WTC11 (cell line): Measurements from ENCODE around the gene B3GNT8. TPM values are rescaled to one million over a fixed set of nuclear protein-coding genes. Genes with fewer than 3 reads are reported as not detected.
"Not testable (repeated sequence)": the region's sequence is repeated elsewhere in the genome, so short reads cannot be mapped to it uniquely, and the experiment has no call there.

Experiments
- ATAC-seq: fragments of 200-7000 bp; cut with Tn5 transposase; 2 replicates; pipeline ENCODE4 v1.10.0; 2021; ENCODE audit warnings: mild to moderate bottlenecking, moderate library complexity
- CTCF ChIA-PET: fragments of 300-600 bp; sonication (Branson Sonifier 250); formaldehyde crosslinking; loops from one replicate; lab custom pipeline; 2021; ENCODE audit warnings: antibody characterized with exemption; lab: Charles Lee
- POLR2A ChIA-PET: fragments of 350-600 bp; sonication (Branson Sonifier 250); formaldehyde crosslinking; loops from one replicate; lab custom pipeline; 2021; ENCODE audit warnings: antibody characterized with exemption; lab: Charles Lee
- DNase-seq: peaks from one replicate; pipeline ENCODE4 v3.0.0; 2021; ENCODE audit warnings: low spot score
- H3K27ac Mint-ChIP-seq: 2 replicates; pipeline ENCODE4 v1.8.0; 2021; ENCODE audit warnings: mixed read lengths
- H3K27me3 Mint-ChIP-seq: 2 replicates; pipeline ENCODE4 v1.8.0; 2021; ENCODE audit warnings: low read depth, mild to moderate bottlenecking, moderate library complexity, mixed read lengths
- H3K36me3 Mint-ChIP-seq: 2 replicates; pipeline ENCODE4 v1.8.0; 2021; ENCODE audit warnings: mixed read lengths
- H3K4me1 Mint-ChIP-seq: 2 replicates; pipeline ENCODE4 v1.8.0; 2022; ENCODE audit warnings: mixed read lengths
- H3K4me3 Mint-ChIP-seq: 2 replicates; pipeline ENCODE4 v1.8.0; 2021; ENCODE audit warnings: mild to moderate bottlenecking, moderate library complexity, mixed read lengths
- H3K9me3 Mint-ChIP-seq: 2 replicates; pipeline ENCODE4 v1.8.0; 2021; ENCODE audit warnings: mixed read lengths
- AFF4 ChIP-seq: sonication (generic); formaldehyde crosslinking; IDR thresholded peaks from 2 replicates; pipeline ENCODE4 v1.8.1; 2023; ENCODE audit warnings: mild to moderate bottlenecking, missing genetic modification reagents, borderline replicate concordance
- ATF2 ChIP-seq: sonication (generic); formaldehyde crosslinking; IDR thresholded peaks from 2 replicates; pipeline ENCODE4 v1.8.1; 2022; ENCODE audit warnings: low read depth, missing genetic modification reagents, borderline replicate concordance
- ERG ChIP-seq: fragments of 250-450 bp; sonication (Bioruptor Pico); IDR thresholded peaks from 2 replicates; pipeline ENCODE4 v1.8.0; 2021; ENCODE audit warnings: mild to moderate bottlenecking
- FOXJ3 ChIP-seq: sonication (generic); formaldehyde crosslinking; IDR thresholded peaks from 2 replicates; pipeline ENCODE4 v1.9.0; 2021; ENCODE audit warnings: missing genetic modification reagents, mild to moderate bottlenecking, borderline replicate concordance
- KAT7 ChIP-seq: sonication (generic); formaldehyde crosslinking; IDR thresholded peaks from 2 replicates; pipeline ENCODE4 v1.8.1; 2023; ENCODE audit warnings: missing genetic modification reagents, mild to moderate bottlenecking, borderline replicate concordance
- NFE2L1 ChIP-seq: sonication (generic); formaldehyde crosslinking; IDR thresholded peaks from 2 replicates; pipeline ENCODE4 v1.8.1; 2023; ENCODE audit warnings: missing genetic modification reagents
- NR3C1 ChIP-seq: sonication (generic); formaldehyde crosslinking; conservative IDR thresholded peaks from 2 replicates; pipeline ENCODE4 v1.8.1; 2023; ENCODE audit warnings: low read depth, mild to moderate bottlenecking, missing genetic modification reagents
- RELA ChIP-seq: sonication (generic); formaldehyde crosslinking; IDR thresholded peaks from 2 replicates; pipeline ENCODE4 v1.8.1; 2022; ENCODE audit warnings: missing genetic modification reagents, mild to moderate bottlenecking, borderline replicate concordance
- STAT6 ChIP-seq: sonication (generic); formaldehyde crosslinking; conservative IDR thresholded peaks from 2 replicates; pipeline ENCODE4 v1.8.1; 2023; ENCODE audit warnings: mild to moderate bottlenecking, low read depth, missing genetic modification reagents, moderate library complexity
- USF1 ChIP-seq: sonication (generic); formaldehyde crosslinking; IDR thresholded peaks from 2 replicates; pipeline ENCODE4 v1.8.0; 2022; ENCODE audit warnings: mild to moderate bottlenecking, missing genetic modification reagents
- ZNF532 ChIP-seq: fragments of 250-450 bp; sonication (Bioruptor Pico); IDR thresholded peaks from 2 replicates; pipeline ENCODE4 v1.9.0; 2021; ENCODE audit warnings: mild to moderate bottlenecking, borderline replicate concordance
- ZNF671 ChIP-seq: fragments of 250-450 bp; sonication (Bioruptor Pico); IDR thresholded peaks from 2 replicates; pipeline ENCODE4 v1.8.0; 2021; ENCODE audit warnings: mild to moderate bottlenecking
- ZSCAN18 ChIP-seq: fragments of 250-450 bp; sonication (Bioruptor Pico); IDR thresholded peaks from 2 replicates; pipeline ENCODE4 v2.1.2; 2022; ENCODE audit warnings: mild to moderate bottlenecking, moderate library complexity
- total RNA-seq: library from RNA; stranded (reverse); gene quantifications from 3 replicates; pipeline ENCODE4 v1.2.3, GENCODE V29; 2021

Gene B3GNT8
- total RNA-seq, 1 experiment from 2014 or later = 2.3 TPM

- TF ChIP-seq ATF2 = no peak
- no peak for TF ChIP-seq FOXJ3 (CRISPR knock-in tag)
- TF ChIP-seq ZSCAN18 = no peak
- TF ChIP-seq RELA (CRISPR knock-in tag) = no peak
Measured at GRCh38 chr19:41435936-41436673, 8.9 kb upstream of the B3GNT8 start (continued).

- not testable (repeated sequence) for H3K27me3 Mint-ChIP-seq
Measured at GRCh38 chr19:41435376-41435775, 8.2 kb upstream of the B3GNT8 start.

GRCh38 chr19:41434450-41434849 is 7.3 kb upstream of the B3GNT8 start:
- Mint-ChIP-seq H3K4me1 (peaks cover 5% of the 10 kb centered on the region), H3K4me3 (no peak overlapping the region), H3K27ac (no peak overlapping the region), H3K9me3 (no peaks in the 10 kb centered on the region), H3K36me3 (peaks cover 25% of the 10 kb centered on the region), H3K27me3 (no peaks in the 10 kb centered on the region; the same call in 1 of the 2 replicates)
- CTCF ChIA-PET = no interaction called here
- POLR2A ChIA-PET = no interaction called here
- ATAC-seq = no peak
- no peak for DNase-seq
- TF ChIP-seq STAT6 (CRISPR knock-in tag) (no peak), ERG (CRISPR knock-in tag) (no peak), NR3C1 (CRISPR knock-in tag) (no peak), KAT7 (CRISPR knock-in tag) (no peak), ZNF532 (CRISPR knock-in tag) (no peak), NFE2L1 (CRISPR knock-in tag) (no peak), AFF4 (no peak), ZNF671 (CRISPR knock-in tag) (no peak), USF1 (CRISPR knock-in tag) (no peak), ATF2 (no peak)

More at GRCh38 chr19:41435376-41435775, 8.2 kb upstream of the B3GNT8 start:
- not testable (repeated sequence) for DNase-seq, H3K4me1 Mint-ChIP-seq, H3K4me3 Mint-ChIP-seq, H3K27ac Mint-ChIP-seq, H3K9me3 Mint-ChIP-seq, ATAC-seq
- H3K36me3 Mint-ChIP-seq = peaks cover 25% of the 10 kb centered on the region
- CTCF ChIA-PET = interaction anchor here (1.0 to 1.3 kb wide), 2 partner anchors 12 to 128 kb away, joined by 3 to 7 read pairs; no protein-coding TSS in a partner anchor
- POLR2A ChIA-PET = interaction anchor here (0.6 kb wide), 1 partner anchor 54 kb away, joined by 4 read pairs; no protein-coding TSS in a partner anchor
